ENCODE results near the gene SSTR4.

DNA sequence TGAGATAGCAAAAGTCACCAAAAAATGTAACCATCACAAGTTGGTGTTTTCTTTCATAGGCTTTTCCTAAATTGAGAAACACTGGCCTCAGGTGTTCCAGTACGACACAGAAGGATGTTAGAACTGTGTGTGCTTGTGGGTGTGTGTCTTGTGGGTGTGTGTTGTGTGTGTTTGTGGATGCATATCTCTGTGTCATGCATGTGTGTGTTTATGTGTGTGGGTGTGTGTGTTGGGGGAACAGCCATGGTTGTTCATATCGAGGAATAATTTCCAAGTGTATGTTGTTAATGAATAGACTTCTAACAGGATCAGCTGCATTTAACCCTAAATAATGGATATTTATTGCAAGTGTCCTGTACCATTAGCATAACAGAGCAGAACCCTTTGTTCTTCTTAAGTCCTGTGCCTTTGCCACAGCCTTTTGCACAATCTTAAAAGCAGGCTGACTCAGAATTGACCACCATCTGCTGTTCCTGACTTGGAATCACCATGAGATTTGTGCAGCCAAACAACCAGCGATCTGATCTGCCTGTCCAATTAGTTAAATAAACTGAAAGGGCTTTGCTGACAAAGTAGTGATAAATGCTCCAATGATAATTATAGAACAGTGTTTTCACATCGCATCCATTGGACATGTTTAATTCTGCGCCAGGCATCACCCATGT, 43.4 kb downstream of the SSTR4 start:
- TF ChIP-seq GABPB1 (CRISPR knock-in tag; IDR thresholded peaks at IDR 0.05) (no peak), ZBTB43 (CRISPR knock-in tag; IDR thresholded peaks at IDR 0.05) (no peak), SP1 (CRISPR knock-in tag; conservative IDR thresholded peaks at IDR 0.05) (no peak), CREM (CRISPR knock-in tag; IDR thresholded peaks at IDR 0.05) (no peak), PRRX2 (CRISPR knock-in tag; IDR thresholded peaks at IDR 0.05) (no peak), FOXJ3 (CRISPR knock-in tag; IDR thresholded peaks at IDR 0.05; ENCODE audit: borderline replicate concordance) (no peak), USF2 (CRISPR knock-in tag; IDR thresholded peaks at IDR 0.05) (no peak), PRDM15 (CRISPR knock-in tag; IDR thresholded peaks at IDR 0.05) (no peak), ATF2 (CRISPR knock-in tag; IDR thresholded peaks at IDR 0.05; ENCODE audit: borderline replicate concordance, low read depth) (no peak), CBFB (CRISPR knock-in tag; IDR thresholded peaks at IDR 0.05; ENCODE audit: low read depth) (no peak)
- TF ChIP-seq, protein P1, sequence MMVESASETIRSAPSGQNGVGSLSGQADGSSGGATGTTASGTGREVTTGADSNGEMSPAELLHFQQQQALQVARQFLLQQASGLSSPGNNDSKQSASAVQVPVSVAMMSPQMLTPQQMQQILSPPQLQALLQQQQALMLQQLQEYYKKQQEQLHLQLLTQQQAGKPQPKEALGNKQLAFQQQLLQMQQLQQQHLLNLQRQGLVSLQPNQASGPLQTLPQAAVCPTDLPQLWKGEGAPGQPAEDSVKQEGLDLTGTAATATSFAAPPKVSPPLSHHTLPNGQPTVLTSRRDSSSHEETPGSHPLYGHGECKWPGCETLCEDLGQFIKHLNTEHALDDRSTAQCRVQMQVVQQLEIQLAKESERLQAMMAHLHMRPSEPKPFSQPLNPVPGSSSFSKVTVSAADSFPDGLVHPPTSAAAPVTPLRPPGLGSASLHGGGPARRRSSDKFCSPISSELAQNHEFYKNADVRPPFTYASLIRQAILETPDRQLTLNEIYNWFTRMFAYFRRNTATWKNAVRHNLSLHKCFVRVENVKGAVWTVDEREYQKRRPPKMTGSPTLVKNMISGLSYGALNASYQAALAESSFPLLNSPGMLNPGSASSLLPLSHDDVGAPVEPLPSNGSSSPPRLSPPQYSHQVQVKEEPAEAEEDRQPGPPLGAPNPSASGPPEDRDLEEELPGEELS (CRISPR knock-in tag; IDR thresholded peaks at IDR 0.05), result no peak
- TF ChIP-seq, protein P2, sequence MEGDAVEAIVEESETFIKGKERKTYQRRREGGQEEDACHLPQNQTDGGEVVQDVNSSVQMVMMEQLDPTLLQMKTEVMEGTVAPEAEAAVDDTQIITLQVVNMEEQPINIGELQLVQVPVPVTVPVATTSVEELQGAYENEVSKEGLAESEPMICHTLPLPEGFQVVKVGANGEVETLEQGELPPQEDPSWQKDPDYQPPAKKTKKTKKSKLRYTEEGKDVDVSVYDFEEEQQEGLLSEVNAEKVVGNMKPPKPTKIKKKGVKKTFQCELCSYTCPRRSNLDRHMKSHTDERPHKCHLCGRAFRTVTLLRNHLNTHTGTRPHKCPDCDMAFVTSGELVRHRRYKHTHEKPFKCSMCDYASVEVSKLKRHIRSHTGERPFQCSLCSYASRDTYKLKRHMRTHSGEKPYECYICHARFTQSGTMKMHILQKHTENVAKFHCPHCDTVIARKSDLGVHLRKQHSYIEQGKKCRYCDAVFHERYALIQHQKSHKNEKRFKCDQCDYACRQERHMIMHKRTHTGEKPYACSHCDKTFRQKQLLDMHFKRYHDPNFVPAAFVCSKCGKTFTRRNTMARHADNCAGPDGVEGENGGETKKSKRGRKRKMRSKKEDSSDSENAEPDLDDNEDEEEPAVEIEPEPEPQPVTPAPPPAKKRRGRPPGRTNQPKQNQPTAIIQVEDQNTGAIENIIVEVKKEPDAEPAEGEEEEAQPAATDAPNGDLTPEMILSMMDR (IDR thresholded peaks at IDR 0.05), result no peak
- TF ChIP-seq, protein P3, sequence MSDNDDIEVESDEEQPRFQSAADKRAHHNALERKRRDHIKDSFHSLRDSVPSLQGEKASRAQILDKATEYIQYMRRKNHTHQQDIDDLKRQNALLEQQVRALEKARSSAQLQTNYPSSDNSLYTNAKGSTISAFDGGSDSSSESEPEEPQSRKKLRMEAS (CRISPR knock-in tag; IDR thresholded peaks at IDR 0.05), result no peak

Data from WTC11 (cell line).